ENCODE results near the gene LGI1. TPM values are rescaled to one million over a fixed set of nuclear protein-coding genes. Genes with fewer than 3 reads are reported as not detected.
A peak's percentile ranks its signal among the peaks of the same experiment; 100 is the strongest.

LGI1 gene
- polyA plus RNA-seq (2013, experiment 1 of 2), result 0.32 TPM
- 0.77 TPM for polyA plus RNA-seq (2013, experiment 2 of 2)

DNA sequence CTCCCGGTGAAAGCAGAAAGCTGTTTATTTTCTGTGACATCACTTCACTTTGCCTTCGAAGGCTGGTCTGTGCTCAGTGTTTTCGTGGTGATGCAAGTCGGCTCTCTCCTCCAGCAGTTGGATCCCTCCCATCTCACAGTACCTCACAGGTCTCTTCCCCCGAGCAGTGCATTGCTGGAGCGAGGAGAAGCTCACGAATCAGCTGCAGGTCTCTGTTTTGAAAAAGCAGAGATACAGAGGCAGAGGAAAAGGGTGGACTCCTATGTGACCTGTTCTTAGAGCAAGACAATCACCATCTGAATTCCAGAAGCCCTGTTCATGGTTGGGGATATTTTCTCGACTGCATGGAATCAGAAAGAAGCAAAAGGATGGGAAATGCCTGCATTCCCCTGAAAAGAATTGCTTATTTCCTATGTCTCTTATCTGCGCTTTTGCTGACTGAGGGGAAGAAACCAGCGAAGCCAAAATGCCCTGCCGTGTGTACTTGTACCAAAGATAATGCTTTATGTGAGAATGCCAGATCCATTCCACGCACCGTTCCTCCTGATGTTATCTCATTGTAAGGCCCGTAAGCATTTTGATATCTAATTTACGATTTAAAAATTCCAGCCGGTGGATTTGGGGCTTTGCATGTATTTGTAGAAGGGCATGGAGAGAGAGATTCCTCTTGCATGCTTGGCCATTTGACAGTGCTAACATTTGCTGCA is at the start of gene LGI1:
Gene LGI1 (plus strand): TSS at position 136 of the 707 bp plus-strand sequence. CDS start 209 bp downstream, at position 345.
- no peaks in the 10 kb centered on the region for H3K79me2 ChIP-seq (ENCODE audit: control insufficient read depth, insufficient read depth, low read length)
- no peak within 1 kb of the TSS for H4K8ac ChIP-seq (ENCODE audit: low read depth, low read length)
- peaks cover 2% of the 10 kb centered on the region for H3K4me1 ChIP-seq (ENCODE audit: control insufficient read depth, low read depth, low read length)
- no peak within 1 kb of the TSS for H3K4ac ChIP-seq (ENCODE audit: low read depth, low read length)
- no peak within 1 kb of the TSS for H4K5ac ChIP-seq (ENCODE audit: low read length)
- no peak within 1 kb of the TSS for H3K56ac ChIP-seq (ENCODE audit: low read length)
- no peak within 1 kb of the TSS for H2BK5ac ChIP-seq (ENCODE audit: low read length)
- no peak within 1 kb of the TSS for H3K18ac ChIP-seq (ENCODE audit: low read length)
- no peak within 1 kb of the TSS for H3K4me3 ChIP-seq (ENCODE audit: low read length)
- no CpG with 5 or more reads among the region's 16 CpGs for WGBS (ENCODE audit: extremely low coverage, insufficient coverage, low lambda C conversion rate)
- no peak within 1 kb of the TSS for H3K4me2 ChIP-seq (ENCODE audit: low read length)
- no peaks in the 10 kb centered on the region for H3K27me3 ChIP-seq (ENCODE audit: insufficient read depth, low read length, poor library complexity)
- no peaks in the 10 kb centered on the region for H3K36me3 ChIP-seq (ENCODE audit: control insufficient read depth, insufficient read depth, low read length)
- no peak within 1 kb of the TSS for H2BK15ac ChIP-seq (replicated peaks; ENCODE audit: low read depth)
- H3K9ac ChIP-seq (ENCODE audit: low read length), result no peak within 1 kb of the TSS
- no peak within 1 kb of the TSS for H3K23ac ChIP-seq (ENCODE audit: low read length)
- H2AK5ac ChIP-seq (ENCODE audit: low read length), result no peak within 1 kb of the TSS
- peak; percentile 50 for DNase-seq
- no peaks in the 10 kb centered on the region for H3K79me1 ChIP-seq (ENCODE audit: low read length)
- no peak within 1 kb of the TSS for H2BK120ac ChIP-seq (ENCODE audit: low read depth, low read length)
- H3K27ac ChIP-seq (ENCODE audit: low read depth, low read length), result no peak within 1 kb of the TSS

DNA sequence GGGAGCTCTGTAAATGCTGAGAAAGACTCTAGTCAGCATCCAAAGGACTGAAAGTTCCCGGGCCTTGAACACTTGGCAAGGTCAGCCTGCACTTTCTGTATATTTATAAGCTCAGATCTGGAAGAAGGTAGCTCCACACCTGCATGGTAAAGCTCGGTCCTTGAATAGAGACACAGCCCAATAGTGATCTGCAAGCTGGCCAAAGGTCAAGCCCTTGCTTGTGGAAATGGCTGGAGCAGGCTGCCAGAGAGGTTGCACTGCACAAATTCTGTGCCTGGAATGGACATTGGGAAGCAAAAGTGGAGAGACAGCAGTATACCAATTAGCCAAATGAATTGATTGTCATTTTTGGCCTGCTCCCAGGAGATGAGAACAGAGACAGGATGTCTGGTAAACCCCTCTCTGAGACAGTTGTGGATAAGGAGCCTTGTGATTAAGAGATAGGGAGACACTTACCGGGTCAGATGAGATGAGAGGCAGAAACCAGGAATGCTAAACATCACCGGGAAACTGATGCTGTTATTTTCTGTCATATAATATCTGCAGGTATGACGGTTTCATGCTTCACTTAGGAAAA is 47.3 kb upstream of the LGI1 start:
- no CpG with 5 or more reads among the region's 5 CpGs for WGBS (ENCODE audit: extremely low coverage, insufficient coverage, low lambda C conversion rate)

DNA sequence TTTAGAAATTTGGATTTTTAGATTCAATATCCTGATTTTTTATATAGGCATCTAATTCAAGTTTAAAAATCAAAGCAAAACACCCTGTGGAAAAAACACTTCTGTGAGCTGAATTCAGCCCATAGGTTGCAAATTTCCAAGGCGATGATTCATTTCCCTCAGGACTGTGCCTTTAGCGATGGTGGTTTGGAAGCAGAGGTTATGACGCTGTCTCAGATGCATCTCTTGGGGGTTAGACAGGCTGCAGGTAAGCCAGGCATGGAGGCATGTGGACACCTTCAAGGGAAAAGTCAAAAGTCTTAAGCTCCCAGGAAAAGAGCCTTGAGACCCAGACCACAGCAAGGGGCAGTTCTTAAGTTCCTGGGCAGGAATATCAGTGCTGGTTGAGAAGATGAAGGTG is 45.8 kb upstream of the LGI1 start:
- no peak overlapping the region for H3K27ac ChIP-seq (ENCODE audit: low read depth, low read length)
- H3K9ac ChIP-seq (ENCODE audit: low read length), result no peak overlapping the region
- no CpG with 5 or more reads among the region's 3 CpGs for WGBS (ENCODE audit: extremely low coverage, insufficient coverage, low lambda C conversion rate)
- H3K56ac ChIP-seq (ENCODE audit: low read length), result no peak overlapping the region
- H3K36me3 ChIP-seq (ENCODE audit: control insufficient read depth, insufficient read depth, low read length), result no peaks in the 10 kb centered on the region
- H3K4ac ChIP-seq (ENCODE audit: low read depth, low read length), result no peak overlapping the region
- H2BK5ac ChIP-seq (ENCODE audit: low read length), result no peak overlapping the region
- H4K8ac ChIP-seq (ENCODE audit: low read depth, low read length), result no peak overlapping the region
- no peak overlapping the region for H2AK5ac ChIP-seq (ENCODE audit: low read length)
- H3K4me3 ChIP-seq (ENCODE audit: low read length), result no peak overlapping the region
- no peaks in the 10 kb centered on the region for H3K27me3 ChIP-seq (ENCODE audit: insufficient read depth, low read length, poor library complexity)
- H3K79me1 ChIP-seq (ENCODE audit: low read length), result no peaks in the 10 kb centered on the region
- H3K79me2 ChIP-seq (ENCODE audit: control insufficient read depth, insufficient read depth, low read length), result no peaks in the 10 kb centered on the region
- no peak overlapping the region for H3K4me2 ChIP-seq (ENCODE audit: low read length)
- DNase-seq, result no peak
- no peak overlapping the region for H3K18ac ChIP-seq (ENCODE audit: low read length)
- no peak overlapping the region for H2BK15ac ChIP-seq (replicated peaks; ENCODE audit: low read depth)
- no peak overlapping the region for H2BK120ac ChIP-seq (ENCODE audit: low read depth, low read length)
- no peak overlapping the region for H3K23ac ChIP-seq (ENCODE audit: low read length)
- H4K5ac ChIP-seq (ENCODE audit: low read length), result no peak overlapping the region
- no peaks in the 10 kb centered on the region for H3K4me1 ChIP-seq (ENCODE audit: control insufficient read depth, low read depth, low read length)

More for the DNA sequence above, 47.3 kb upstream of the LGI1 start:
- H3K36me3 ChIP-seq (ENCODE audit: control insufficient read depth, insufficient read depth, low read length), result no peaks in the 10 kb centered on the region
- no peaks in the 10 kb centered on the region for H3K27me3 ChIP-seq (ENCODE audit: insufficient read depth, low read length, poor library complexity)
- no peak overlapping the region for H4K5ac ChIP-seq (ENCODE audit: low read length)
- no peak overlapping the region for H2BK120ac ChIP-seq (ENCODE audit: low read depth, low read length)
- no peaks in the 10 kb centered on the region for H3K4me1 ChIP-seq (ENCODE audit: control insufficient read depth, low read depth, low read length)
- no peak overlapping the region for H3K4me2 ChIP-seq (ENCODE audit: low read length)
- H4K8ac ChIP-seq (ENCODE audit: low read depth, low read length), result no peak overlapping the region
- no peak overlapping the region for H2AK5ac ChIP-seq (ENCODE audit: low read length)
- no peak overlapping the region for H3K23ac ChIP-seq (ENCODE audit: low read length)
- no peak overlapping the region for H3K4me3 ChIP-seq (ENCODE audit: low read length)
- H3K9ac ChIP-seq (ENCODE audit: low read length), result no peak overlapping the region
- no peaks in the 10 kb centered on the region for H3K79me2 ChIP-seq (ENCODE audit: control insufficient read depth, insufficient read depth, low read length)
- H3K18ac ChIP-seq (ENCODE audit: low read length), result no peak overlapping the region
- no peak overlapping the region for H3K4ac ChIP-seq (ENCODE audit: low read depth, low read length)
- no peaks in the 10 kb centered on the region for H3K79me1 ChIP-seq (ENCODE audit: low read length)
- H3K27ac ChIP-seq (ENCODE audit: low read depth, low read length), result no peak overlapping the region
- DNase-seq, result no peak
- no peak overlapping the region for H3K56ac ChIP-seq (ENCODE audit: low read length)
- no peak overlapping the region for H2BK15ac ChIP-seq (replicated peaks; ENCODE audit: low read depth)
- no peak overlapping the region for H2BK5ac ChIP-seq (ENCODE audit: low read length)

DNA sequence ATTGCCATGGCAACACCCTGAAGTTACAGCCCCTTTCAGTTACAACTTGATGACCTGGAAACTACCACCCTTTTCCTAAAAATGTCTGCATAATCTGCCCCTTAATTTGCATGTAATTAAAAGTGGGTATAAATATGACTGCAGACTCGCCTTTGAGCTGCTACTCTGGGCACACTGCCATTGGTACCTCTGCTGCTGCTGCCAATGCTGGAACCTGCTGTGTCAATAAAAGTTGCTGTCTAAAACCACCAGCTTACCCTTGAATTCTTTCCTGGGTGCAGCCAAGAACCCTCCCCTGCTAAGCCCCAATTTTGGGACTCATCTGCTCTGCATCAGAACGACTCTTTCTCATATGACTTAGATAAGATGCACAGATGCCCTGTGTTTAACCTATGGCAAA is 45.1 kb upstream of the LGI1 start:
- Histone ChIP-seq H3K79me1 (ENCODE audit: low read length) (no peaks in the 10 kb centered on the region), H2BK120ac (ENCODE audit: low read depth, low read length) (no peak overlapping the region), H3K4me3 (ENCODE audit: low read length) (no peak overlapping the region), H3K56ac (ENCODE audit: low read length) (no peak overlapping the region), H3K36me3 (ENCODE audit: control insufficient read depth, insufficient read depth, low read length) (no peaks in the 10 kb centered on the region), H3K79me2 (ENCODE audit: control insufficient read depth, insufficient read depth, low read length) (no peaks in the 10 kb centered on the region), H3K23ac (ENCODE audit: low read length) (no peak overlapping the region), H3K18ac (ENCODE audit: low read length) (no peak overlapping the region), H3K4ac (ENCODE audit: low read depth, low read length) (no peak overlapping the region), H2BK15ac (replicated peaks; ENCODE audit: low read depth) (no peak overlapping the region), H3K27ac (ENCODE audit: low read depth, low read length) (no peak overlapping the region), H3K27me3 (ENCODE audit: insufficient read depth, low read length, poor library complexity) (no peaks in the 10 kb centered on the region), H4K5ac (ENCODE audit: low read length) (no peak overlapping the region), H3K9ac (ENCODE audit: low read length) (no peak overlapping the region), H4K8ac (ENCODE audit: low read depth, low read length) (no peak overlapping the region), H3K4me1 (ENCODE audit: control insufficient read depth, low read depth, low read length) (no peaks in the 10 kb centered on the region), H2AK5ac (ENCODE audit: low read length) (no peak overlapping the region), H3K4me2 (ENCODE audit: low read length) (no peak overlapping the region), H2BK5ac (ENCODE audit: low read length) (no peak overlapping the region)
- no peak for DNase-seq
- no CpG with 5 or more reads among the region's 2 CpGs for WGBS (ENCODE audit: extremely low coverage, insufficient coverage, low lambda C conversion rate)

GRCh38 chr10:93715345-93715744 is 42.4 kb upstream of the LGI1 start:
- no peaks in the 10 kb centered on the region for H3K36me3 ChIP-seq (ENCODE audit: control insufficient read depth, insufficient read depth, low read length)
- no peak overlapping the region for H3K4me3 ChIP-seq (ENCODE audit: low read length)
- no peak overlapping the region for H3K56ac ChIP-seq (ENCODE audit: low read length)
- H2BK120ac ChIP-seq (ENCODE audit: low read depth, low read length), result no peak overlapping the region
- no peaks in the 10 kb centered on the region for H3K27me3 ChIP-seq (ENCODE audit: insufficient read depth, low read length, poor library complexity)
- H3K18ac ChIP-seq (ENCODE audit: low read length), result no peak overlapping the region
- H2BK15ac ChIP-seq (replicated peaks; ENCODE audit: low read depth), result no peak overlapping the region
- WGBS (ENCODE audit: extremely low coverage, insufficient coverage, low lambda C conversion rate), result no CpG with 5 or more reads among the region's 5 CpGs
- no peak overlapping the region for H3K9ac ChIP-seq (ENCODE audit: low read length)
- H3K23ac ChIP-seq (ENCODE audit: low read length), result no peak overlapping the region
- no peaks in the 10 kb centered on the region for H3K79me2 ChIP-seq (ENCODE audit: control insufficient read depth, insufficient read depth, low read length)
- H2BK5ac ChIP-seq (ENCODE audit: low read length), result no peak overlapping the region
- no peak for DNase-seq
- H3K4ac ChIP-seq (ENCODE audit: low read depth, low read length), result no peak overlapping the region
- no peak overlapping the region for H4K8ac ChIP-seq (ENCODE audit: low read depth, low read length)
- no peaks in the 10 kb centered on the region for H3K79me1 ChIP-seq (ENCODE audit: low read length)
- peaks cover 2% of the 10 kb centered on the region for H3K4me1 ChIP-seq (ENCODE audit: control insufficient read depth, low read depth, low read length)
- H4K5ac ChIP-seq (ENCODE audit: low read length), result no peak overlapping the region
- no peak overlapping the region for H2AK5ac ChIP-seq (ENCODE audit: low read length)
- H3K27ac ChIP-seq (ENCODE audit: low read depth, low read length), result no peak overlapping the region
- H3K4me2 ChIP-seq (ENCODE audit: low read length), result no peak overlapping the region
